Measurements from ENCODE around the gene UNC5B. TPM values are rescaled to one million over a fixed set of nuclear protein-coding genes. Genes with fewer than 3 reads are reported as not detected.

UNC5B gene
- total and polyA plus RNA-seq, 2 donors (not counting 1 experiment from before 2014, with no cell fraction given), result 2.5 to 60.8 TPM

GRCh38 chr10:71254834-71255549, 42.6 kb downstream of the UNC5B start:
- H3K9ac ChIP-seq (ENCODE audit: insufficient read depth, low read length), result no peak overlapping the region
- H3K4me1 ChIP-seq (ENCODE audit: control insufficient read depth, extremely low read depth, insufficient read depth, low read length), result peaks cover 11% of the 10 kb centered on the region

GRCh38 chr10:71255550-71255807, 43.1 kb downstream of the UNC5B start:
- Histone ChIP-seq H4K20me1 (ENCODE audit: control insufficient read depth, extremely low read depth, insufficient read depth, low read length) (no peaks in the 10 kb centered on the region), H3K9me3 (ENCODE audit: control insufficient read depth, insufficient read depth, low read depth, low read length) (no peaks in the 10 kb centered on the region), H3K4me1 (ENCODE audit: control insufficient read depth, extremely low read depth, insufficient read depth, low read length) (peaks cover 16% of the 10 kb centered on the region), H3K9ac (ENCODE audit: insufficient read depth, low read length) (no peak overlapping the region), H3K36me3 (ENCODE audit: control insufficient read depth, insufficient read depth, low read length) (no peaks in the 10 kb centered on the region), H3K27ac (ENCODE audit: insufficient read depth, low read length) (no peak overlapping the region), H3K4me2 (ENCODE audit: extremely low read depth, insufficient read depth, low read length) (peak overlapping the region; percentile 60), H3K4me3 (replicated peaks in 1 of 4; ENCODE audit: control extremely low read depth in 1 of 4, insufficient read depth in 1 of 4, low read depth in 3 of 4, low read length in 4 of 4) (no peak overlapping the region), H2AFZ (ENCODE audit: low read length) (no peak overlapping the region), H3K27me3 (ENCODE audit: control insufficient read depth, insufficient read depth, low read length) (no peaks in the 10 kb centered on the region), H3K79me2 (ENCODE audit: control insufficient read depth, insufficient read depth, low read length) (no peaks in the 10 kb centered on the region)
- DNase-seq (ENCODE audit: low read depth in 2 of 2), result no peak
- no peak for TF ChIP-seq EZH2 (IDR thresholded peaks at IDR 0.05; ENCODE audit: low read length, missing control alignments)
- TF ChIP-seq, protein P1, sequence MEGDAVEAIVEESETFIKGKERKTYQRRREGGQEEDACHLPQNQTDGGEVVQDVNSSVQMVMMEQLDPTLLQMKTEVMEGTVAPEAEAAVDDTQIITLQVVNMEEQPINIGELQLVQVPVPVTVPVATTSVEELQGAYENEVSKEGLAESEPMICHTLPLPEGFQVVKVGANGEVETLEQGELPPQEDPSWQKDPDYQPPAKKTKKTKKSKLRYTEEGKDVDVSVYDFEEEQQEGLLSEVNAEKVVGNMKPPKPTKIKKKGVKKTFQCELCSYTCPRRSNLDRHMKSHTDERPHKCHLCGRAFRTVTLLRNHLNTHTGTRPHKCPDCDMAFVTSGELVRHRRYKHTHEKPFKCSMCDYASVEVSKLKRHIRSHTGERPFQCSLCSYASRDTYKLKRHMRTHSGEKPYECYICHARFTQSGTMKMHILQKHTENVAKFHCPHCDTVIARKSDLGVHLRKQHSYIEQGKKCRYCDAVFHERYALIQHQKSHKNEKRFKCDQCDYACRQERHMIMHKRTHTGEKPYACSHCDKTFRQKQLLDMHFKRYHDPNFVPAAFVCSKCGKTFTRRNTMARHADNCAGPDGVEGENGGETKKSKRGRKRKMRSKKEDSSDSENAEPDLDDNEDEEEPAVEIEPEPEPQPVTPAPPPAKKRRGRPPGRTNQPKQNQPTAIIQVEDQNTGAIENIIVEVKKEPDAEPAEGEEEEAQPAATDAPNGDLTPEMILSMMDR (conservative IDR thresholded peaks at IDR 0.05 in 1 of 2, IDR thresholded peaks at IDR 0.05 in 1 of 2; ENCODE audit: low read depth in 1 of 2, low read length in 2 of 2), result no peak

More at GRCh38 chr10:71254834-71255549, 42.6 kb downstream of the UNC5B start:
- TF ChIP-seq EZH2 (IDR thresholded peaks at IDR 0.05; ENCODE audit: low read length, missing control alignments), result no peak
- TF ChIP-seq, protein P1 (conservative IDR thresholded peaks at IDR 0.05 in 1 of 2, IDR thresholded peaks at IDR 0.05 in 1 of 2; ENCODE audit: low read depth in 1 of 2, low read length in 2 of 2), result no peak
- no peaks in the 10 kb centered on the region for H3K79me2 ChIP-seq (ENCODE audit: control insufficient read depth, insufficient read depth, low read length)
- no peak overlapping the region for H3K4me3 ChIP-seq (replicated peaks in 1 of 4; ENCODE audit: control extremely low read depth in 1 of 4, insufficient read depth in 1 of 4, low read depth in 3 of 4, low read length in 4 of 4)
- no peaks in the 10 kb centered on the region for H3K9me3 ChIP-seq (ENCODE audit: control insufficient read depth, insufficient read depth, low read depth, low read length)
- H3K27ac ChIP-seq (ENCODE audit: insufficient read depth, low read length), result no peak overlapping the region
- peak overlapping the region; percentile 47 for H3K4me2 ChIP-seq (ENCODE audit: extremely low read depth, insufficient read depth, low read length)
- H3K36me3 ChIP-seq (ENCODE audit: control insufficient read depth, insufficient read depth, low read length), result no peaks in the 10 kb centered on the region
- H4K20me1 ChIP-seq (ENCODE audit: control insufficient read depth, extremely low read depth, insufficient read depth, low read length), result no peaks in the 10 kb centered on the region
- no peak for DNase-seq (ENCODE audit: low read depth in 2 of 2)
- H3K27me3 ChIP-seq (ENCODE audit: control insufficient read depth, insufficient read depth, low read length), result no peaks in the 10 kb centered on the region
- H2AFZ ChIP-seq (ENCODE audit: low read length), result no peak overlapping the region

DNA sequence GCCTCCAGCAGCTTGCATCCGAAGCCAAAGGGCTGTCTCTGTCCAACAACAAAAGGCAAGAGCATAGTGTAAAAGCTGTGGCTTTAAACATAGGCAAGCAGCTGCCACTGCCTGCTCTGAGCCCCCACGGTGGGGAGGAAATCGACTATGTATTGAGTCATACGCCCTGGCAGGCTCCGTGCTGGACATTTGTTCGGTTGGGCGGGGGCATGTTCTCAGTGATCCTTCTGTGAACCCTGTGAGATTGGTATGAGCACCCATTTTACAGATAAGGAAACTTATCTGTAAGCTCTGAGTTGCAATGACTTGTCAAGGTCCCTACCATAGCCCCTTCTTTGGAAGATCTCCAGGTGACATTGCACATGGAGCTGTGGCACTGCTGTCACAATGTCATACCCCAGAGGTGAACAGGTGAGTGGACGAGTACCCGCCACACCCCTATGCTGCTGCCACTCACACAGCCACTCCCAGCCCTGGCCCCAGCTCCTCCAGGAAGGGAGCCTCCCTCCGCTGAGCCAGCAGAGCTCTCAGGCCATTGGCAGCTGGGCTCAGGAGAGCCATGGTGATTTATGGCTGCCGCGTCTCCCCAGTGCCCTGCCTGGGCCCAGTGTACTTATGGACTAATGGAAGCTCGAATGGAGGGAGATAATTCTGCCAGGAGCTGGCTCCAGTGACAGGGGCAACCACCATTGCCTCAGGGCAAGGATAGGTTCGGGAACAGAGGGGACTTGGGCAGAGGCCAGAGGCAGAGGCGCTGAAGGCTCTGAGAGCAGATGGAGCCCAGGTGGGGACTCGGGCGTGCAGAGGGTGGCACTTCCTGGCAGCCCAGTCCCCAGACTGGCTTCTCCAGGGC, 43.7 kb downstream of the UNC5B start:
- H3K27ac ChIP-seq (ENCODE audit: insufficient read depth, low read length), result no peak overlapping the region
- no peaks in the 10 kb centered on the region for H3K79me2 ChIP-seq (ENCODE audit: control insufficient read depth, insufficient read depth, low read length)
- no peak for TF ChIP-seq EZH2 (IDR thresholded peaks at IDR 0.05; ENCODE audit: low read length, missing control alignments)
- TF ChIP-seq, protein P1 (conservative IDR thresholded peaks at IDR 0.05 in 1 of 2, IDR thresholded peaks at IDR 0.05 in 1 of 2; ENCODE audit: low read depth in 1 of 2, low read length in 2 of 2), result no peak
- H3K4me2 ChIP-seq (ENCODE audit: extremely low read depth, insufficient read depth, low read length), result peak overlapping the region; percentile 60
- peaks cover 16% of the 10 kb centered on the region for H3K4me1 ChIP-seq (ENCODE audit: control insufficient read depth, extremely low read depth, insufficient read depth, low read length)
- H3K9me3 ChIP-seq (ENCODE audit: control insufficient read depth, insufficient read depth, low read depth, low read length), result no peaks in the 10 kb centered on the region
- H3K9ac ChIP-seq (ENCODE audit: insufficient read depth, low read length), result no peak overlapping the region
- H4K20me1 ChIP-seq (ENCODE audit: control insufficient read depth, extremely low read depth, insufficient read depth, low read length), result no peaks in the 10 kb centered on the region
- H2AFZ ChIP-seq (ENCODE audit: low read length), result no peak overlapping the region
- no peaks in the 10 kb centered on the region for H3K27me3 ChIP-seq (ENCODE audit: control insufficient read depth, insufficient read depth, low read length)
- peak; percentile 94 to 95 for DNase-seq (ENCODE audit: low read depth in 2 of 2)
- no peak overlapping the region for H3K4me3 ChIP-seq (replicated peaks in 1 of 4; ENCODE audit: control extremely low read depth in 1 of 4, insufficient read depth in 1 of 4, low read depth in 3 of 4, low read length in 4 of 4)
- no peaks in the 10 kb centered on the region for H3K36me3 ChIP-seq (ENCODE audit: control insufficient read depth, insufficient read depth, low read length)

Data from fibroblast of lung (primary cell).